HG03469 (cell line): ENCODE measurements around the gene MAPKAPK3.
"Not testable (repeated sequence)": the region's sequence is repeated elsewhere in the genome, so short reads cannot be mapped to it uniquely, and the experiment has no call there.

Experiments used
- ATAC-seq: cut with Tn5 transposase; IDR thresholded peaks from one replicate; pipeline ENCODE4 v1.9.1; 2021; ENCODE audit warnings: mild to moderate bottlenecking, moderate library complexity, moderate number of reproducible peaks; ENCODE audit not compliant: unreplicated experiment

Gene MAPKAPK3

DNA sequence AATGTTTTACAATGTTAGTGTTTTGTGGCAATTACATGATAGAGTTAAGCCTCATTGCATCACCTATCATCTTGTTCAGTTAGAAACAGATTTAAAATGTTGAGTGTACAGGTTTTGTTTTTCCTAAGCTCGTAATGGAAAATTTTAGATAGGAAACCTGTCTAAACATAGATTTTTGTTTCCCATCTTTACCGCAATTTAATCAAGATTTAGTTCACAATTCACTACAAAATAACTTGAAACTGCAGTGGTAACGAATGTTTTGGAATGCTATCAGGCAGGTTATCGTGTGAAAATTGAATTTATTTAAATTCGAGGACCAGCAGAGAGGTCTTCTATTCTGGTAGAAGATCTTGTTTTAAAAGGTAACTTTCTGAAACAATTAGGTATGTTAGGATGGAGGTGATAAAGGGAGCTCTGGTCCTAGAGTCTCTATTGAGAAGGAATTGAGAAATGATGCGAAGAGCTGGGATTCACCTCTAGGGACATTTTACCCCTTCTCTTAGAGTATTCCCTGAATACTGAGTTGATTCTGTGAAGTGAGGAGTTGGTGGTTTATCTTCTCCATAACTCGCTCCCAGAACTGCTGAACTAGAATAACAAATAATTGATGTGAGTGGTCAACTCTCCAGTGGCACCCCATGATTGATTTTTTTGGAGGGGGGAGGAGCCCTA is 59.2 kb downstream of the MAPKAPK3 start:
- ATAC-seq: no peak

GRCh38 chr3:50687127-50687751 is 70.3 kb downstream of the MAPKAPK3 start:
- ATAC-seq: no peak

- ATAC-seq: no peak
These were observed 71.0 kb downstream of the MAPKAPK3 start for GRCh38 chr3:50687916-50688315.

- not testable (repeated sequence) for ATAC-seq
These were observed 71.7 kb downstream of the MAPKAPK3 start for GRCh38 chr3:50688602-50689001.

DNA sequence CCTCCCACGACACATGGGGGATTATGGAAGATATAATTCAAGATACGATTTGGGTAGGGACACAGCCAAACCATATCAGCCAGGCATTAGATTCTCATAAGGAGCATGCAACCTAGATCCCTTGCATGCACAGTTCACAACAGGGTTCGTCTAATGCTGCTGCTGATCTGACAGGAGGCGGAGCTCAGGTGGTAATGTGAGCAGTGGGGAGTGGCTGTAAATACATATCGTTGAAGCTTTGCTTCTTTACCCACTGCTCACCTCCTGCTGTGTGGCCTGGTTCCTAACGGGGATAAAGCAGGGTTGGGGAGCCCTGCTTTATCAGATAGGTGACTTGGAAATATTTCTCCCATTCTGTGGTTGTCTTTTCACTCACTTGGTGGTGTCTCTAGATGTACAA is 72.6 kb downstream of the MAPKAPK3 start:
- ATAC-seq: no peak

DNA sequence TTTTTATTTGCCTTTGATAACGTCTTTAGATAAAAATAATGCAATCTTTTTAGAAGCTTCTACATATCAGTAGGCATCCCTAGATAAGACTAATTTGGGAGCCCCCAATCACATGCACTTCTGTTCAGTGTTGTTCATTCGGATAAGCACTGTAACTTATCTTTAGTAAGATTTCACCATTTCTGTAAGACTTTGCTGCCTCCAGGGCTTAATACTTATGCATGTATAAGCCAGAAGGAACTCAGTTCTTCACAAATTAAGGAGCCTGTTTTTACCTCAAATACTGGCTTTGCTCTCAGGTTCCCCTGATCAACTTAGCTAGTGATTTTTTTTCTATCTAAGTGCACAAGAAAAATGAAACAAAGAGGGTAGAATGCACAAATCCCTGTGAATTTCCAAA is 78.1 kb downstream of the MAPKAPK3 start:
- no peak for ATAC-seq

DNA sequence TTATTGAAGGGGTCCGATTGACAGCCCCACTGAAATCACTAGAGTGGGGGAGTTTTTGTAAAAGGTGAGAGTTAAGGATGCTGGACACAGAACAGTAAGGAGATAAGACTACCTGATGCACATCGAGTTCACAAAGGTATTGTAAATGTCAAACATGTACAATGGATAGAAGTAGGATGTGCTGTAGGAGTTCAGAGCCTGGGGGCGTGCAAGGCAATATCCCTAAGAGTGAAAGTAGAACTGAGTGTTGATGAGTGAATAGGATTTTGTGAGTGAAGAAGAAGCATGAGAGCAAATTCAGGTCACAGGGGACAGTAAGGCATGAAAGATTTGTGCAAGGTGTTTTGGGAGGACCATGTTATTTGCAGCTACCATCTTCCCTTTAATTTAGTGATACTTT is 79.3 kb downstream of the MAPKAPK3 start:
- ATAC-seq: no peak

- ATAC-seq: no peak
These were observed 81.3 kb downstream of the MAPKAPK3 start for GRCh38 chr3:50698269-50698668.
